Measurements from ENCODE around the gene TMEM179B. TPM values are rescaled to one million over a fixed set of nuclear protein-coding genes. Genes with fewer than 3 reads are reported as not detected.
A peak's percentile ranks its signal among the peaks of the same experiment; 100 is the strongest.

TMEM179B gene
- total and polyA plus RNA-seq, 9 of the 15 experiments (the other 6 are each of a cell fraction or from before 2014, with no cell fraction given): 27.7 to 105 (median 37.0) TPM

GRCh38 chr11:62771144-62772021 is 15.8 kb upstream of the TMEM179B start, which contains the start of gene TAF6L (continued):
- TF ChIP-seq TOE1 (IDR thresholded peaks at IDR 0.05; ENCODE audit: borderline replicate concordance) (peak; percentile 99), TOE1 (CRISPR knock-in tag; IDR thresholded peaks at IDR 0.05; ENCODE audit: borderline replicate concordance, low read depth) (no peak), FOXM1 (IDR thresholded peaks at IDR 0.05; ENCODE audit: low read depth) (no peak), FOXM1 (CRISPR knock-in tag; IDR thresholded peaks at IDR 0.05; ENCODE audit: low read depth) (no peak), ZC3H4 (CRISPR knock-in tag; IDR thresholded peaks at IDR 0.05; ENCODE audit: borderline replicate concordance) (no peak), MAFF (IDR thresholded peaks at IDR 0.05; ENCODE audit: low read length) (no peak), MCM7 (IDR thresholded peaks at IDR 0.05) (no peak), SMARCB1 (IDR thresholded peaks at IDR 0.05; ENCODE audit: insufficient read length, low read depth) (no peak), YY1 (IDR thresholded peaks at IDR 0.05; ENCODE audit: borderline replicate concordance in 1 of 3, control insufficient read depth in 1 of 3, extremely low read depth in 1 of 3, insufficient read depth in 3 of 3, insufficient read length in 1 of 3, insufficient replicate concordance in 2 of 3, low read depth in 1 of 3, low read length in 2 of 3) (no peak), E2F5 (CRISPR knock-in tag; IDR thresholded peaks at IDR 0.05) (no peak), NR3C1 (CRISPR knock-in tag; IDR thresholded peaks at IDR 0.05) (no peak), SAP30 (IDR thresholded peaks at IDR 0.05; ENCODE audit: borderline replicate concordance, insufficient read depth, low read depth, low read length, poor library complexity, severe bottlenecking) (no peak), BRD9 (IDR thresholded peaks at IDR 0.05; ENCODE audit: low read depth, partially characterized antibody) (no peak), HSF4 (CRISPR knock-in tag; IDR thresholded peaks at IDR 0.05; ENCODE audit: borderline replicate concordance) (no peak), TSC22D4 (tag; IDR thresholded peaks at IDR 0.05) (no peak), ZEB2 (IDR thresholded peaks at IDR 0.05) (no peak), CEBPB (tag; IDR thresholded peaks at IDR 0.05) (no peak), NELFE (IDR thresholded peaks at IDR 0.05; ENCODE audit: insufficient read depth, insufficient read length) (no peak), WHSC1 (IDR thresholded peaks at IDR 0.05; ENCODE audit: low read length) (no peak), ZNF274 (IDR thresholded peaks at IDR 0.05; ENCODE audit: borderline replicate concordance, low read depth, low read length) (no peak), IRF1 (CRISPR knock-in tag; IDR thresholded peaks at IDR 0.05; ENCODE audit: borderline replicate concordance) (no peak), RBM34 (IDR thresholded peaks at IDR 0.05; ENCODE audit: borderline replicate concordance, insufficient read depth, low read length) (no peak), TAF9B (IDR thresholded peaks at IDR 0.05; ENCODE audit: partially characterized antibody) (no peak)
- TF ChIP-seq, protein P1, sequence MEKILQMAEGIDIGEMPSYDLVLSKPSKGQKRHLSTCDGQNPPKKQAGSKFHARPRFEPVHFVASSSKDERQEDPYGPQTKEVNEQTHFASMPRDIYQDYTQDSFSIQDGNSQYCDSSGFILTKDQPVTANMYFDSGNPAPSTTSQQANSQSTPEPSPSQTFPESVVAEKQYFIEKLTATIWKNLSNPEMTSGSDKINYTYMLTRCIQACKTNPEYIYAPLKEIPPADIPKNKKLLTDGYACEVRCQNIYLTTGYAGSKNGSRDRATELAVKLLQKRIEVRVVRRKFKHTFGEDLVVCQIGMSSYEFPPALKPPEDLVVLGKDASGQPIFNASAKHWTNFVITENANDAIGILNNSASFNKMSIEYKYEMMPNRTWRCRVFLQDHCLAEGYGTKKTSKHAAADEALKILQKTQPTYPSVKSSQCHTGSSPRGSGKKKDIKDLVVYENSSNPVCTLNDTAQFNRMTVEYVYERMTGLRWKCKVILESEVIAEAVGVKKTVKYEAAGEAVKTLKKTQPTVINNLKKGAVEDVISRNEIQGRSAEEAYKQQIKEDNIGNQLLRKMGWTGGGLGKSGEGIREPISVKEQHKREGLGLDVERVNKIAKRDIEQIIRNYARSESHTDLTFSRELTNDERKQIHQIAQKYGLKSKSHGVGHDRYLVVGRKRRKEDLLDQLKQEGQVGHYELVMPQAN (IDR thresholded peaks at IDR 0.05; ENCODE audit: borderline replicate concordance): peak; percentile 78; the same call in 1 of the 2 replicates
